ENCODE measurements around the gene ANKLE1.

DNA sequence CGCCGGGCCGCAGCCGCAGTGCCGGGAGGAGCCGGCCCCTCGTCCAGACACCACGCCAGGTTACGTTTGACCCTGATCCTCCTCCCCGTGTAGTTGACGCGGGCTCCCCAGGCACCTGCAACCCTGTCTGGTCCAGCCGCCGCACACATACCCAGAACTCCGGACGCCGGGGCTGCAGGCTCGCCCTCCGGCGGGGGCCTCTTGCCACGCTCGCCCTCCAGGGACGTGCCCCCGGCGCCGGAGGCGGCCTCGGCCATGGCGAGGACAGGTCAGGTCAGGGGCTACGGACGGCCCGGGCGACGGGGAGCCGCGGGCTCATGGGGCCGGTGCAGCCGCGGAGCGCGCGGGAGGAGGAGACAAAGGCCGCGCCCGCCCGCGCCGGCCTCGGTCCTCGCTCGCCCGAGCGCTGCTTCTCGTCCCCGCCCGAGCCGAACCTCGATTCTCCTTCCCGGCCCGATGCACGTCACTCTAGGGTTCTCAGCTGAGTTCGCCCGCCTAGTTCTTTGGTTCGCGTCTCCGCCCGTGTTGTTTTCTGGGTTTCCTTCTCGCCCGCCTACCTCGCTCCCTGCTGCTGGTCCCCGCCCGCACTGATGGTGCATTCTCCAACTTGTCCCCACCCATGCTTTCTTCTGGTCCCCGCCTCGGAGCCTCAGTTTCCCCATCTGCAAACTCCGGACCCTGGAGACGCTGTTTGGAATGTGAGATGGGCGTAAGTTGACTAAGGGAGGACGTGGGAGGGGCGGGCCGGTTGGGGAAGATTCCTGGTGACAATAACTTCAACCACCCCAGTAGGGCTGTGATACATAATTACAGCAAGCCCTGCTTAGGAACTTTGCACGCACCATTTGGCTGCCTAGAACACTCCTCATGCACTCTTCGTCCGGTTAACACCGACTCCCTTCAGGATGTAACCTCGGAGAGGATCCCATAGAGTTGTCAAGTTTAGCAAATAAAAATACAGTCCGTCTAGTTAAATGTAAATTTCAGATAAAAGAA is 53.0 kb downstream of the ANKLE1 start, which contains the start of gene ANO8:
- TF ChIP-seq, protein P1, sequence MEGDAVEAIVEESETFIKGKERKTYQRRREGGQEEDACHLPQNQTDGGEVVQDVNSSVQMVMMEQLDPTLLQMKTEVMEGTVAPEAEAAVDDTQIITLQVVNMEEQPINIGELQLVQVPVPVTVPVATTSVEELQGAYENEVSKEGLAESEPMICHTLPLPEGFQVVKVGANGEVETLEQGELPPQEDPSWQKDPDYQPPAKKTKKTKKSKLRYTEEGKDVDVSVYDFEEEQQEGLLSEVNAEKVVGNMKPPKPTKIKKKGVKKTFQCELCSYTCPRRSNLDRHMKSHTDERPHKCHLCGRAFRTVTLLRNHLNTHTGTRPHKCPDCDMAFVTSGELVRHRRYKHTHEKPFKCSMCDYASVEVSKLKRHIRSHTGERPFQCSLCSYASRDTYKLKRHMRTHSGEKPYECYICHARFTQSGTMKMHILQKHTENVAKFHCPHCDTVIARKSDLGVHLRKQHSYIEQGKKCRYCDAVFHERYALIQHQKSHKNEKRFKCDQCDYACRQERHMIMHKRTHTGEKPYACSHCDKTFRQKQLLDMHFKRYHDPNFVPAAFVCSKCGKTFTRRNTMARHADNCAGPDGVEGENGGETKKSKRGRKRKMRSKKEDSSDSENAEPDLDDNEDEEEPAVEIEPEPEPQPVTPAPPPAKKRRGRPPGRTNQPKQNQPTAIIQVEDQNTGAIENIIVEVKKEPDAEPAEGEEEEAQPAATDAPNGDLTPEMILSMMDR (IDR thresholded peaks at IDR 0.05; ENCODE audit: extremely low read depth in 1 of 2, insufficient read depth in 1 of 2, low read depth in 1 of 2, low read length in 2 of 2): no peak
- peak; percentile 78 for TF ChIP-seq POLR2AphosphoS5 (IDR thresholded peaks at IDR 0.05; ENCODE audit: insufficient read depth, low read depth, low read length)
- TF ChIP-seq MYC (IDR thresholded peaks at IDR 0.05; ENCODE audit: low read depth, low read length): peak; percentile 41
